Measurements from ENCODE around the gene MKRN2OS. TPM values are rescaled to one million over a fixed set of nuclear protein-coding genes. Genes with fewer than 3 reads are reported as not detected.

MKRN2OS gene
- polyA plus RNA-seq (ENCODE audit: low read depth in 6 of 6): not detected

DNA sequence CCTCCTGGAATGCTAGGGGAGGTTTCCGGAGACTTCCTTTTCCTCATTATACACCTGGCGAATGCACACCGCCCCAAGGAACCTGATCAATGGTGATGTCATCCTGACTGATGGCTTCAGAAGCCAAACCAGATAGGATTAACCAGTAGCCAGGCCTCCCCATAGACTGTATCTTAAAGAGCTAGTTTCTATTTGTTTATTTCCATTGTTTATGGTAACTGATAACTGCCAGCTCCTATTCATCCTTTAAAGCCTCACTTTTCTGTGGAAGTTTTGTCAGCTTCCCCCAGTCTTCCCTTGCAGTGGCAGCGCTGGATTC, at the start of gene MKRN2OS:
MKRN2OS (minus strand) TSS at position 27 of the 319 bp plus-strand sequence. CDS start 35 bp downstream, outside the sequence.
- H3K27ac Mint-ChIP-seq: peak within 1 kb of the TSS in 1 of 6 donors; percentile 49

GRCh38 chr3:12593473-12593872, 48.2 kb upstream of the MKRN2OS start:
- DNase-seq (no peak), ATAC-seq (ENCODE audit: low read depth in 2 of 2) (no peak)
- H3K4me1 Mint-ChIP-seq: peaks cover 14 to 27% (median 20%) of the 10 kb centered on the region in 3 donors
- H3K4me3 Mint-ChIP-seq: no peak overlapping the region
- H3K27me3 Mint-ChIP-seq: no peaks in the 10 kb centered on the region
- H3K9me3 Mint-ChIP-seq: no peaks in the 10 kb centered on the region
- H3K36me3 Mint-ChIP-seq: peaks cover 20 to 36% of the 10 kb centered on the region in 2 donors
- peak overlapping the region in 2 of 6 donors; percentile 69 to 76 for H3K27ac Mint-ChIP-seq

More for the DNA sequence above, at the start of gene MKRN2OS:
- Mint-ChIP-seq H3K27me3 (peaks cover 0 to 7% (median 3%) of the 10 kb centered on the region in 3 donors), H3K36me3 (no peaks in the 10 kb centered on the region), H3K4me3 (no peak within 1 kb of the TSS), H3K4me1 (no peaks in the 10 kb centered on the region), H3K9me3 (no peaks in the 10 kb centered on the region)
- no peak for ATAC-seq (ENCODE audit: low read depth in 2 of 2)
- no peak for DNase-seq

- H3K4me1 Mint-ChIP-seq: peaks cover 14 to 27% (median 20%) of the 10 kb centered on the region in 3 donors
- no peak for DNase-seq
- peaks cover 20 to 36% of the 10 kb centered on the region in 2 donors for H3K36me3 Mint-ChIP-seq
- H3K27me3 Mint-ChIP-seq: no peaks in the 10 kb centered on the region
- H3K27ac Mint-ChIP-seq: peak overlapping the region in 4 of 6 donors; percentile 43 to 69 (median 56)
- no peak for ATAC-seq (ENCODE audit: low read depth in 2 of 2)
- H3K4me3 Mint-ChIP-seq: peak overlapping the region in 1 of 8 donors; percentile 10
- H3K9me3 Mint-ChIP-seq: no peaks in the 10 kb centered on the region
Observed at GRCh38 chr3:12591997-12592715, 46.9 kb upstream of the MKRN2OS start.

- Mint-ChIP-seq H3K27ac (peak overlapping the region in 4 of 6 donors; percentile 12 to 82 (median 76)), H3K36me3 (peaks cover 20 to 36% of the 10 kb centered on the region in 2 donors), H3K4me3 (peak overlapping the region in 1 of 8 donors; percentile 34), H3K27me3 (no peaks in the 10 kb centered on the region), H3K4me1 (peaks cover 14 to 27% (median 20%) of the 10 kb centered on the region in 3 donors), H3K9me3 (no peaks in the 10 kb centered on the region)
- DNase-seq (no peak), ATAC-seq (ENCODE audit: low read depth in 2 of 2) (no peak)
Observed at GRCh38 chr3:12591456-12591855, 46.2 kb upstream of the MKRN2OS start.

- DNase-seq (peak; percentile 20), ATAC-seq (ENCODE audit: low read depth in 2 of 2) (peak; percentile 99)
- no peaks in the 10 kb centered on the region for H3K9me3 Mint-ChIP-seq
- H3K4me3 Mint-ChIP-seq: peak overlapping the region in 1 of 8 donors; percentile 80
- peak overlapping the region in 5 of 6 donors; percentile 66 to 93 (median 69) for H3K27ac Mint-ChIP-seq
- no peaks in the 10 kb centered on the region for H3K27me3 Mint-ChIP-seq
- H3K36me3 Mint-ChIP-seq: peaks cover 21 to 28% of the 10 kb centered on the region in 2 donors
- H3K4me1 Mint-ChIP-seq: peaks cover 14 to 27% (median 20%) of the 10 kb centered on the region in 3 donors
Observed at GRCh38 chr3:12590096-12590495, 44.8 kb upstream of the MKRN2OS start.

- H3K27ac Mint-ChIP-seq: peak overlapping the region; percentile 38 to 88 (median 68)
- no peak overlapping the region for H3K4me3 Mint-ChIP-seq
- peaks cover 19 to 20% of the 10 kb centered on the region in 2 donors for H3K36me3 Mint-ChIP-seq
- ATAC-seq (ENCODE audit: low read depth in 2 of 2) (no peak), DNase-seq (no peak)
- H3K4me1 Mint-ChIP-seq: peaks cover 14 to 27% (median 16%) of the 10 kb centered on the region in 3 donors
- H3K27me3 Mint-ChIP-seq: no peaks in the 10 kb centered on the region
- H3K9me3 Mint-ChIP-seq: no peaks in the 10 kb centered on the region
Observed at GRCh38 chr3:12588039-12589009, 43.0 kb upstream of the MKRN2OS start.

- peaks cover 7 to 20% (median 13%) of the 10 kb centered on the region in 3 donors for H3K4me1 Mint-ChIP-seq
- no peak for DNase-seq
- H3K27me3 Mint-ChIP-seq: no peaks in the 10 kb centered on the region
- ATAC-seq (ENCODE audit: low read depth in 2 of 2): no peak
- H3K4me3 Mint-ChIP-seq: no peak overlapping the region
- no peaks in the 10 kb centered on the region for H3K9me3 Mint-ChIP-seq
- peak overlapping the region in 4 of 6 donors; percentile 7 to 87 (median 52) for H3K27ac Mint-ChIP-seq
- H3K36me3 Mint-ChIP-seq: peaks cover 14 to 18% of the 10 kb centered on the region in 2 donors
Observed at GRCh38 chr3:12586403-12586802, 41.1 kb upstream of the MKRN2OS start.

GRCh38 chr3:12585970-12586369, 40.7 kb upstream of the MKRN2OS start:
- DNase-seq (no peak), ATAC-seq (ENCODE audit: low read depth in 2 of 2) (no peak)
- no peak overlapping the region for H3K4me3 Mint-ChIP-seq
- H3K27ac Mint-ChIP-seq: peak overlapping the region in 5 of 6 donors; percentile 57 to 87 (median 70)
- peaks cover 11 to 18% of the 10 kb centered on the region in 2 donors for H3K36me3 Mint-ChIP-seq
- H3K4me1 Mint-ChIP-seq: peaks cover 8 to 15% (median 10%) of the 10 kb centered on the region in 3 donors
- no peaks in the 10 kb centered on the region for H3K27me3 Mint-ChIP-seq
- no peaks in the 10 kb centered on the region for H3K9me3 Mint-ChIP-seq

- peaks cover 4 to 7% (median 6%) of the 10 kb centered on the region in 3 donors for H3K4me1 Mint-ChIP-seq
- H3K4me3 Mint-ChIP-seq: peak overlapping the region in 1 of 8 donors; percentile 5
- H3K9me3 Mint-ChIP-seq: no peaks in the 10 kb centered on the region
- peaks cover 11 to 18% of the 10 kb centered on the region in 2 donors for H3K36me3 Mint-ChIP-seq
- no peak for DNase-seq
- no peak for ATAC-seq (ENCODE audit: low read depth in 2 of 2)
- no peaks in the 10 kb centered on the region for H3K27me3 Mint-ChIP-seq
- peak overlapping the region in 3 of 6 donors; percentile 16 to 59 (median 41) for H3K27ac Mint-ChIP-seq
Observed at GRCh38 chr3:12585181-12585580, 39.9 kb upstream of the MKRN2OS start.

GRCh38 chr3:12584083-12584482, 38.8 kb upstream of the MKRN2OS start:
- H3K27ac Mint-ChIP-seq: peak overlapping the region in 3 of 6 donors; percentile 53 to 61 (median 59)
- no peak for ATAC-seq (ENCODE audit: low read depth in 2 of 2)
- peaks cover 9 to 15% (median 12%) of the 10 kb centered on the region in 3 donors for H3K4me1 Mint-ChIP-seq

DNA sequence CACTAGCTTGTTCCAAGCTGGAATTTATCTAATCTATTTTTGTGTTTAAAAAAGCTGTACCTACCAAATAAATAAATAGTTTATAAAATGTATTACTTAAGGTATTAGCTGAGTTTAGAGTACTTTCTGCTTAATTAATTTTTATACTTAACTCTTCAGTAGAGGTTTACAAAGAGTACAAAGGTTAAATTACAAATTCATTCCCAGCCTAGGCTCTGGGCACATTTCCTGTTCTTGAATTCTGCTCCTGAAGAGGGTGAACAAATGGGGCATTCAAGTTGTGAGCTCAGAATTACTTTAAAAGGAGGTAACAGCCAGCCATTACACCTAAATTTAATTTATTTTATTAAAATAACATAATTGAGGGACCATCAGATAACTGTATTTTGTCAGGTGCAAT, 38.0 kb upstream of the MKRN2OS start:
- DNase-seq: no peak
- Mint-ChIP-seq H3K9me3 (no peaks in the 10 kb centered on the region), H3K36me3 (peaks cover 11 to 19% of the 10 kb centered on the region in 2 donors), H3K4me3 (no peak overlapping the region), H3K27ac (peak overlapping the region in 1 of 6 donors; percentile 47), H3K27me3 (no peaks in the 10 kb centered on the region), H3K4me1 (peaks cover 11 to 16% (median 15%) of the 10 kb centered on the region in 3 donors)
- no peak for ATAC-seq (ENCODE audit: low read depth in 2 of 2)

More at GRCh38 chr3:12584083-12584482, 38.8 kb upstream of the MKRN2OS start:
- Mint-ChIP-seq H3K27me3 (no peaks in the 10 kb centered on the region), H3K9me3 (no peaks in the 10 kb centered on the region), H3K36me3 (peaks cover 11 to 24% of the 10 kb centered on the region in 2 donors), H3K4me3 (no peak overlapping the region)
- DNase-seq: no peak

DNA sequence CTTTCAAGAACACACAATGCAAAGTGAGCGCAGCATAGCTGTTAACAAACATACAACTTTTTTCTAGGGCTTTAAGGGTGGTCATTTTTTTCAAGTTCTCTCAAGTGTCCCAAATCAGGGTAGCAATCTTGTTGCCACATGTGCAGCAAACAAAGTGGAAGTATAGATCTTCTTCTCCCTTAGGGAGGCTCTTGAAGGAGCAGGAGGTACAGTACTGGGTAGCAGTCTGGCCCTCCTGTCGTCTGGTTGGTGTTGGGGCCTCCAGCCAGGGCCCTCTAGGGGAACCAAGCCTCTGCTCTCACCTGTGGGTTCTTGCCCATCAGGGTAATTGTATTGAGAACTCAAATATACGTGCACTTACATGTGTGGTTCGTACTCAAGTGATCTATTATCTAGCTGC, 37.4 kb upstream of the MKRN2OS start:
- Mint-ChIP-seq H3K4me1 (peaks cover 11 to 16% (median 15%) of the 10 kb centered on the region in 3 donors), H3K27ac (peak overlapping the region in 2 of 6 donors; percentile 39 to 57), H3K4me3 (no peak overlapping the region), H3K9me3 (no peaks in the 10 kb centered on the region), H3K27me3 (no peaks in the 10 kb centered on the region), H3K36me3 (peaks cover 11 to 19% of the 10 kb centered on the region in 2 donors)
- DNase-seq: no peak
- no peak for ATAC-seq (ENCODE audit: low read depth in 2 of 2)

- Mint-ChIP-seq H3K4me3 (peak overlapping the region in 2 of 8 donors; percentile 19 to 25), H3K9me3 (peaks cover 0 to 6% (median 3%) of the 10 kb centered on the region in 7 donors), H3K27me3 (no peaks in the 10 kb centered on the region), H3K4me1 (peaks cover 11 to 16% (median 15%) of the 10 kb centered on the region in 3 donors), H3K27ac (peak overlapping the region in 4 of 6 donors; percentile 11 to 90 (median 88)), H3K36me3 (peaks cover 30 to 43% of the 10 kb centered on the region in 2 donors)
- no peak for ATAC-seq (ENCODE audit: low read depth in 2 of 2)
- no peak for DNase-seq
Observed at GRCh38 chr3:12579905-12580304, 34.6 kb upstream of the MKRN2OS start.

Measured in naive B cell (primary cell).